Subcutaneous adipose tissue (tissue), 4 donors: ENCODE data around the gene MKRN2. TPM values are rescaled to one million over a fixed set of nuclear protein-coding genes. Genes with fewer than 3 reads are reported as not detected.

Experiments used
- total RNA-seq, 4 donors: library from RNA; depleted of rRNA; stranded (reverse); fragments of >200 nt; gene quantifications; one replicate each; pipeline ENCODE4 v1.1.0, GENCODE V29; 2016
- TF ChIP-seq, protein P1 (sequence below): fragments of 450-650 bp; IDR thresholded peaks from one replicate; pipeline ENCODE4 v1.5.1; 2016; ENCODE audit warnings: low read depth, mild to moderate bottlenecking, control low read depth, antibody characterized with exemption, moderate library complexity

The MKRN2 gene
- total RNA-seq, 4 donors from 2014 or later = 28.4 to 38.2 (median 31.1) TPM

DNA sequence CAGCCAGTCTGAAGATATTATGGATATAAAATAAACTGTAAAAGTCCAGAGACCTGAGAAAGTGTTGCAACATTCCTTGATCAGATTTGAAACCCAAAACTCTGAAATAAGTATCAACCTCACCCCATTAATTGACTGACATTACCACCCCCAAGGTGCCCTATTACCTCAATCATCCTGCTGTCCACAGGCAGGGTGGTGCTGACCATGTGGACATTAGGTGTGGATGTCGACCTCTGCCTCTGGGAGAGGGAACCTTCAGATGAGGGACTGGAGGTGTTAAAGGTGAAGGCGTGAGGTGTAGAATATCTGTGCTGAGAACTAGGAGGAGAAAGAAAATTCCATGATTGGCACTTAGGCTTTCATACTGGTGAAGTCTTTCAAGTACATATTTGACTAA, 47.1 kb downstream of the MKRN2 start:
- TF ChIP-seq, protein P1, sequence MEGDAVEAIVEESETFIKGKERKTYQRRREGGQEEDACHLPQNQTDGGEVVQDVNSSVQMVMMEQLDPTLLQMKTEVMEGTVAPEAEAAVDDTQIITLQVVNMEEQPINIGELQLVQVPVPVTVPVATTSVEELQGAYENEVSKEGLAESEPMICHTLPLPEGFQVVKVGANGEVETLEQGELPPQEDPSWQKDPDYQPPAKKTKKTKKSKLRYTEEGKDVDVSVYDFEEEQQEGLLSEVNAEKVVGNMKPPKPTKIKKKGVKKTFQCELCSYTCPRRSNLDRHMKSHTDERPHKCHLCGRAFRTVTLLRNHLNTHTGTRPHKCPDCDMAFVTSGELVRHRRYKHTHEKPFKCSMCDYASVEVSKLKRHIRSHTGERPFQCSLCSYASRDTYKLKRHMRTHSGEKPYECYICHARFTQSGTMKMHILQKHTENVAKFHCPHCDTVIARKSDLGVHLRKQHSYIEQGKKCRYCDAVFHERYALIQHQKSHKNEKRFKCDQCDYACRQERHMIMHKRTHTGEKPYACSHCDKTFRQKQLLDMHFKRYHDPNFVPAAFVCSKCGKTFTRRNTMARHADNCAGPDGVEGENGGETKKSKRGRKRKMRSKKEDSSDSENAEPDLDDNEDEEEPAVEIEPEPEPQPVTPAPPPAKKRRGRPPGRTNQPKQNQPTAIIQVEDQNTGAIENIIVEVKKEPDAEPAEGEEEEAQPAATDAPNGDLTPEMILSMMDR = no peak

DNA sequence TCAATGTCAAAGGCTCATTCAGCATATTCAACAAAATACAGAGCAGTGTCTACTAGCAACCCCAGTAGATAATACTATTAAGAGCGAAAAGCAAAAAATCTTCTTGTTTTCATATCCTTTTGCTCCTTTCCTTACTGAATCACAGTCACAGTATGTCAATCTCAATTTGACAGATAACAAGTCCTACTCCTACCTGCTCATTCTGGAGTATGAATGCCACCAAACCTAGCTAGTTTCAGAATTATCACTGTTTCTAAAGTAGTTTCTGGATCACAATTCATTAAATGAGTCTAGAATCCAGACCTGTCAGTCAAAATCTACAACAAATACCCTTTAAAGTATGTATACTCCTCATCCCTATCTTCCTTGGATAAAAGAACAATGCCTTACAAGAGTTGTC, 51.5 kb downstream of the MKRN2 start:
- TF ChIP-seq, protein P1 = no peak

DNA sequence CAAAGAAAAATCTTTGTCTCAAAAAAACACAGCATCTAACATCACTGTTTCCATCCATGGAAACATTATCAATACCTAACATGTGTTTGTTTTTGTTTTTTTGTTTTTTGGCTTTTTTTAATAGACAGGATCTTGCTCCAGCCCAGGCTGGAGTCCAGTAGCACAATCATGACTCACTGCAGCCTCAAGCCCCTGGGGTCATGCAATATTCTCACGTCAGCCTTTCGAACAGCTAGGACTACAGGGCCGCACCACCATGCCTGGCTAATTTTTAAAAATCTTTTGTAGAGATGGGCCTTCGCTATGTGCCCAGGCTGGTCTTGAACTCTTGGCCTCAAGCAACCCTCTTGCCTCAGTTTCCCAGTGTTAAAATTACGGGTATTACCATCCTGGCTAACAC, 54.2 kb downstream of the MKRN2 start:
- TF ChIP-seq, protein P1 = no peak

DNA sequence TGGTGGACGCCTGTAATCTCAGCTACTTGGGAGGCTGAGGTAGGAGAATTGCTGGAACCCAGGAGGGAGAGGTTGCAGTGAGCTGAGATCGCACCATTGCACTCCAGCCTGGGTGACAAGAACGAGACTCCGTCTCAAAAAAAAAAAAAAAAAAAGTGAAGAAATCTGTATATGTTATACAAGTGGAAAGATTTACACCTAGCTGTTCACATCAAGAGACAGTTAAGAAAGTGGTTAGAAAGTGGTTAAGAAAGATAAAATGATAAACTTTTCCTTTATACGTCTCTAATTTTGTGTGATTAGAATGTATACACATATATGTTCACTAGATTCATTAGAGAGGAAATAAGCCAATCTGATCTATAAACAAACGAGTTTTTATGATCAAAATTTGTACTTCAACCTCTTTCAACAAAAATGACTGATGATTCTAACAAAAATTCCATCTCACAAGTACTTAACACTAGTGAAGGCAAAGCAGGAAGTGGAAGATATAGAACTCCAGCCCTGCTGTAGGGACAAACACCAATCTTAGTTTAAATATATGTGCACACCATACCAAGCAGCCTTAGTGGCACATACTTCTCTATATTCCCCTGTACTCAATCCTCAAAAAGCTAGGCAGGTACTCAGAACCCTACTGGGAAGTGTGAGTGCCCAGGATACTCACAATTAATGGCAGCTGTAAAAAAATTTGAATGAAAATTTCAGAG, 55.8 kb downstream of the MKRN2 start:
- TF ChIP-seq, protein P1 = no peak

DNA sequence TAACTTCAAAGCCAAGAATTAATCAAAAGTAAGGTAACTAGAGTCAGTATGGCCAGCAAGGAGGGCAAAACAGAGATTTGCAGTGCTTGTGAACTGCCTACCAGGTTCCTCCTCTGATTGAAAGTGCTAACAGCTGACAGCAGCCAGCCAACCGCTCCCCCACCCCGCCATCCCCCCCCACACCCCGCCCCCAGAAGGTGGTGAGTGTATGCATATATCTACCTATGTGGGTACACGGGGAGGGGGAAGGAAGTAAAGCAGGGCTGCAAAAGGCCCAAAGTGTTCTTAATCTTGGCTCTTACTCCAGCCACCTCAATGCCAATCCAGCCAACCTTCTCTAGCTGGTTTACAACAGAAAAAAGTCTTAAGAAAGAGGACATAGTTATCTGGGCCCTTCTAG, 56.4 kb downstream of the MKRN2 start:
- TF ChIP-seq, protein P1 = no peak

DNA sequence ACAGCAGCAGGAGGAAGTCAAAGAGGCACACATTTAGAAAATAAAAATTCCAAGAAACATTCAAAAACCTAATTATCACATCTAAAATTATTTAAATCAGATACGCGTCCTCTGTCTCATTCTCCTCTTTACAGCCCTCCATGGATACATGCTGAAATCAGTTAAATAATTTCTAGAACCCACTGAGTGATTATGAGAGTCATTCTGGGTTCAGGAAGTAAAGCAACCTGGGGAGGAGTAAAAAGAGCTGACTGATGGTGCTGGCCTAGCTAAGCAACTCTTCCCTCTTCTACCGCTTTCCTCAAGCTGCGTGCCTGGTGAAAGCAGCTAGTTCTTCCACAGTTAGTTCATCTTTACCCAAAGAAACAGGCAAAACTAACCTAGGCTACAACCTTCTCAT, 58.4 kb downstream of the MKRN2 start:
- TF ChIP-seq, protein P1 = no peak

DNA sequence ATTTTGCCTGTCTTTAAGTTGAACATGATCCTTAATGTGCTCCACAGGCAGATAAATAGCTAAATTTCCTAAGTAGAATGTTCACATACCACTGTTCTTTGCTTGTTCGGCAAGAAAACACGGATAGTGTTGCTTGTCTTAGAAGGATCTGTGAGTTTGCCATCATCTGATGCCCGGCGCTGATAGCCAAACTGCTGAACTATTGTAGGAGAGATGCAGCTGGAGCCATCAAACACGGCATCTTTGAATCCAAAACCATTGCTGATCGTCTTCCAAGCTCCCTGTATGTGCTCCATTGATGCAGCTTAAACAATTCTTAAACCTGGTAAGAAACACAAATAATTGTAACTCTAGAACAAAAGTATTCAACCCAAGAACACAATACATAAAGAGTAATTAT, 61.5 kb downstream of the MKRN2 start:
- TF ChIP-seq, protein P1 = no peak
